ENCODE measurements around the gene PTMS.

Gene PTMS

GRCh38 chr12:6790496-6791150 is 24.5 kb downstream of the PTMS start:
- DNase-seq: no peak

- DNase-seq: no peak
Observed at GRCh38 chr12:6791931-6792520, 25.9 kb downstream of the PTMS start.

GRCh38 chr12:6792522-6793201 is 26.5 kb downstream of the PTMS start:
- DNase-seq: peak; percentile 63

GRCh38 chr12:6795088-6795487 is 28.9 kb downstream of the PTMS start:
- no peak for DNase-seq

GRCh38 chr12:6796576-6796975 is 30.4 kb downstream of the PTMS start:
- no peak for DNase-seq

GRCh38 chr12:6799147-6799546 is 33.0 kb downstream of the PTMS start:
- no peak for DNase-seq

GRCh38 chr12:6807170-6807569 is 41.0 kb downstream of the PTMS start:
- no peak for DNase-seq

GRCh38 chr12:6809056-6809455 is 42.9 kb downstream of the PTMS start:
- no peak for DNase-seq

GRCh38 chr12:6810758-6811157 is 44.6 kb downstream of the PTMS start:
- no peak for DNase-seq

GRCh38 chr12:6813363-6813762 is 47.2 kb downstream of the PTMS start:
- no peak for DNase-seq

- DNase-seq: no peak
Observed at GRCh38 chr12:6816598-6816997, 50.4 kb downstream of the PTMS start.

GRCh38 chr12:6817098-6817497 is 50.9 kb downstream of the PTMS start:
- DNase-seq: no peak

GRCh38 chr12:6817662-6818157 is 51.5 kb downstream of the PTMS start:
- no peak for DNase-seq

- DNase-seq: no peak
Observed at GRCh38 chr12:6818222-6818621, 52.1 kb downstream of the PTMS start.

GRCh38 chr12:6818645-6819044 is 52.5 kb downstream of the PTMS start:
- DNase-seq: no peak

- no peak for DNase-seq
Observed at GRCh38 chr12:6819106-6820030, 53.2 kb downstream of the PTMS start.

GRCh38 chr12:6820166-6820565 is 54.0 kb downstream of the PTMS start:
- DNase-seq: no peak

All from femur (tissue), 1 donor.